NCI-H748 treated with DMSO at 0.1 percent for 48 hours (cell line): ENCODE results near the gene STX4.
A peak's percentile ranks its signal among the peaks of the same experiment; 100 is the strongest.

Source experiments
- DNase-seq: peaks from one replicate; lab custom pipeline; 2025; lab: John Stamatoyannopoulos, UW

Gene STX4

DNA sequence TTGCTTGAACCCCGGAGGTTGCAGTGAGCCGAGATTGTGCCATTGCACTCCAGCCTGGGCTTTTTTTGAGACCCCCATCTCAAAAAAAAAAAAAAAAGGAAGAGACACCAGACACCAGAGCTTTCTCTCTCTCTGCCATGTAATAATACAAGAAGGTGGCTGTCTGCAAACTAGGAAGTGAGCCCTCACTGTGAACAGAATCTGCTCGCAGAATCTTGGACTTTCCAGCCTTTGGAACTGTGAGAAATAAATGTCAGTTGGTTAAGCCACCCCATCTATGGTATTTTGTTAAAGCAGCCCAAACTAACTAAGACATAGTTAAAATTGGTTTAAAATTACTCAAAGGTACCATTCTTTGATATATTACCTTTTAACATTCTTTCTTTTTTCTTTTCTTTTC lies 12.8 kb upstream of the STX4 start:
- no peak for DNase-seq

DNA sequence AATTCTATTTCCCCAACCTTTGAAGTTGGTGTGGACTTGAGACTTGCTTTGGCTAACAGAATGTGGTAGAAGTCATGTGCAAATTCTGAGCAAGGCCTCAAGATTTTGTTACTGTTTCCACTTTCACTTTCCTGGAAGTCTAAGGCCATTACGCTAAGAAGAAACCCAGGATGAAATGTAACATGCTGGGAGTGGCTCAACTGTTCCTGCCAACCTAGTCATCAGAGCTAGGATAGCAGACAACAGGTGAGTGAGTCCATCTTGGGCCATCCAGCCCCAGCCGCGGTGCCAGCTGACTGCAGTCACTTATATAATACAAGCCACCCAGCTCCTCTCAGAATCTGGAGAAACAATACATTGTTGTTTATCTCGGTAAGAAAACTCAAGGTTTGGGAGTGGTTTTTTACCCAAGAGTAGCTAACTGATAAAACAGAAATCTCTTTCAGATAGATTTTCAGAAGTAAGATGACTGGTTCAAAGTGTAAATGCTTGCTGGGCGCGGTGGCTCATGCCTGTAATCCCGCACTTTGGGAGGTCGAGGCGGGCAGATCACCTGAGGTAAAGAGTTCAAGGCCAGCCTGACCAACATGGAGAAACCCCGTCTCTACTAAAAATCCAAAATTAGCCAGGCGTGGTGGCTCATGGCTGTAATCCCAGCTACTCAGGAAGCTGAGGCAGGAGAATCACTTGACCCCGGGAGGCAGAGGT lies 10.7 kb upstream of the STX4 start:
- no peak for DNase-seq

DNA sequence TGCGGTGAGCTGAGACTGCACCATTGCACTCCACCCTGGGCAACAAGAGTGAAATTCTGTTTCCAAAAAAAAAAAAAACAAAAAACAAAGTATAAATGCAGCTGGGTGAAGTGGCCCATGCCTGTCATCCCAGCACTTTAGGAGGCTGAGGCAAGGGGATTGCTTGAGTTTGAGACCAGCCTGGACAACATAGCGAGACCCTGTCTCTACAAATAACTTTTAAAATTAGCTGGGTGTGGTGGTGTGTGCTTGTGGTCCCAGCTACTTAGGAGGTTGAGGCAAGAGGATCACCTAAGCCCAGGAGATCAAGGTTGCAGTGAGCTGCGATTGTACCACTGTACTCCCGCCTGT lies 10.1 kb upstream of the STX4 start:
- DNase-seq: no peak

DNA sequence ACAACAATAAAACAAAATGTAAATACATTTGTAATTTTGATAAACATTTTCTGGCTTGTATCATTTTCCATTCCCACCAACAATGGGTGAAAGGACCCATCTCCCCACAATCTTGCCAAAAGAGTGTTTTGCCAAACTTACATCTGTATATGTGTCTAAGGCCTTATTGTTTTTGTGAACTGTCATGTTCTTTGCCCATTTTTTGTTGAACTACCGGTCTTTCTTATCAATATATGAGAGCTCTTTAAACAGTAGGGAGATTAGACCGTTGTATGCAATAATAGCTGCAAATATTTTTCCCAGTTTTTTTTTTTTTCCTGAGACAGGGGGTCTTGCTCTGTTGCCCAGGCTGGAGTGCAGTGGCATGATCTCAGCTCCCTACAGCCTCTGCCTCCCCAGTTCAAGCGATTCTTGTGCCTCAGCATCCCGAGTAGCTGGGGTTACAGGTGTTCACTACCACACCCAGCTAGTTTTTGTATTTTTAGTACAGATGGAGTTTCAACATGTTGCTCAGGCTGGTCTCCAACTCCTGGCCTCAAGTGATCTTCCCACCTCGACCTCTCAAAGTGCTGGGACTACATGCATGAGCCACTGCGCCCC lies 9.6 kb upstream of the STX4 start:
- no peak for DNase-seq

DNA sequence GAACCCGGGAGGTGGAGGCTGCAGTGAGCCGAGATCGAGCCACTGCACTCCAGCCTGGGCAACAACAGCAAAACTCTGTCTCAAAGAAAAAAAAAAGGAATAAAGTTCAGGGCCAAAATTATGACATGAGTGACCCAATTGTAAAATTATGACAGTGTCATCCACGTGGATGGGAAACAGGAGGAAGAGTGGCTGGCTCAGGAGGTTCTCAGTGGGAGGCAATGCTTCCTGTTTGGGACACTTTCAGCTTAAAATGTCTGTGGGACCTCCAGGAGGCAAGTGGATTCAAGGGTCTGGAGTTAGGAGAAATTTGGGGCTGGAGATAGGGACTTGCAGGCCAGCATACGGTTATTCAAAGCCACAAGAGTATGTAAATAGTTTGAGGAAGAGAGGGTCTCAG lies 8.0 kb upstream of the STX4 start:
- DNase-seq: no peak

DNA sequence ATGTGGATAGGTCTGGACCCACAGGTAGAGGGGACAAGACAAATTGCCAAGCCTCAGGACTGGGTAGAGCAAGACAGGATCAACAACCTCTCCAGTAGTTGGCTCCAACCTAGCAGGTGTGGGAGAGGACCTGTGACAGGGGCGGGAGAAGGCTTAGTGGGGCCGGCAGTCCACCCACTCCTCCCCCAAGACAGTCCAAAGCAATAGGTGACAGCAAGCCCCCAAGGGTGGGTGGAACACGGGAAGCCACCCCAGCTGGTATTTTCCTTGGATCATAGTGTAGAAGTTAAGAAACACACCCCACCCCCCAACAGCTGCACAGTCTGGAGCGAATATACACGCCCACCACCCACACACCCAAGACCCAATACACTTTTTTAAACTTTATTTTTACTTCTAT lies 4.1 kb upstream of the STX4 start:
- DNase-seq: no peak

DNA sequence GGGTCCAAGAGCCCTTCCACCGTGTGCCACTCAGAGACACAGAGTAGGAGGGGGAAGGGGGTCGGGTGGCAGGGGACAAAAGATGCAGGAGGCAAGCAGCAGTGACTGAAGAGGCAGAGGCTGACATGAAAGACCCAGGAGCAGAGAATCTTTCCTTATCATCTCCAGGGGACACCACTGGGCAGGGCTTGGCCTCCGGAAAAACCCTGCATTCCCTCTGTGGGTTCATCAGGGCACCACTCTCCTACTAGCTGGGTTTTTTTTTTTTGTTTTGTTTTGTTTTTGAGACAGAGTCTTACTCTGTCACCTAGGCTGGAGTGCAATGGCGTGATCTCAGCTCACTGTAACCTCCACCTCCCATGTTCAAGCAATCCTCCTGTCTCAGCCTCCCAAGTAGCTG lies 2.1 kb upstream of the STX4 start:
- no peak for DNase-seq

DNA sequence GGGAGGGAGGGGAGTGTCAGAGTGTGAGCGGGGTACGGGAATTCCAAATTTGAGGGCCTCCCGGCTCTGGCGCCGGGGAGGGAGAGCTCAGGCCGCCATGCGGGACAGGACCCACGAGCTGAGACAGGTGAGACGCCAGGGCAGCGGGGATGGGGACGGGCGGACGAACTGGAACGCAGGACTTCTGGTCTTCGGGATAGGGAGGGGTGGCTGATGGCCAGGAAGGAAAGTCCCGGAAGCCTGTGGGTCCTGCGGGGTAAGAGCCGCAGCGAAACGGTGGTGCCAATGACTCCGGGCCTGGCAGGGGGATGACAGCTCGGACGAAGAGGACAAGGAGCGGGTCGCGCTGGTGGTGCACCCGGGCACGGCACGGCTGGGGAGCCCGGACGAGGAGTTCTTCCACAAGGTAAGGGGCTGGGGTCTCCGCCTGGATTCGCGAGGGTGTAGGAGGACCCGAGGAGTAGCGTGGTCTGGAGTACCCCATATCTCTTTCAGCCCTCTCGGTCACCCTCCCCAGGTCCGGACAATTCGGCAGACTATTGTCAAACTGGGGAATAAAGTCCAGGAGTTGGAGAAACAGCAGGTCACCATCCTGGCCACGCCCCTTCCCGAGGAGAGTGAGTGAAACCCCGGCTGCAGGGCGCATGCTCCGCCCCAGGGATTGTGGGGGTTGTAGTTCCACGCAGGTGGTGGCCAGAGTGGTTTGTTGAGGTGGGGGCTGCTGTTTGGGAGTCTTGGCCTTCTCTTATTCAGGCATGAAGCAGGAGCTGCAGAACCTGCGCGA lies 543 bp downstream of the STX4 start:
- peak; percentile 35 for DNase-seq

DNA sequence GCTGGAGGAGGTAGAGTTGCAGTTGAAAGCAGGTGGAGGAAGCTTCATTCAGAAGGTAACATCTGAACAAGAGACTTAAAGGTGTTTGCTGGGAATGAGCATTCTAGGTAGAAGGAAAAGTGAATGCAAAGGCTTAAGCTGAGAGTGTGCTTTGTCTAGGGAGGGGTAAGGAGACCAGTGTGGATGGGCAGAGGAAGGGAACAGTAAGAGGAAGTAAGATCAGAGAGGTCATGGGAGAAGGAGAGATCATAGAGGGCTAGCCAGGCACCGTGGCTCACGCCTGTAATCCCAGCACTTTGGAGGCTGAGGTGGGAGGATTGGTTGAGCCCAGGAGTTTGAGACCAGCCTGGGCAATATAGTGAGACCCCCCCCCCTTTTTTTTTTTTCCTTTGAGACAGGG lies 3.3 kb downstream of the STX4 start:
- no peak for DNase-seq

DNA sequence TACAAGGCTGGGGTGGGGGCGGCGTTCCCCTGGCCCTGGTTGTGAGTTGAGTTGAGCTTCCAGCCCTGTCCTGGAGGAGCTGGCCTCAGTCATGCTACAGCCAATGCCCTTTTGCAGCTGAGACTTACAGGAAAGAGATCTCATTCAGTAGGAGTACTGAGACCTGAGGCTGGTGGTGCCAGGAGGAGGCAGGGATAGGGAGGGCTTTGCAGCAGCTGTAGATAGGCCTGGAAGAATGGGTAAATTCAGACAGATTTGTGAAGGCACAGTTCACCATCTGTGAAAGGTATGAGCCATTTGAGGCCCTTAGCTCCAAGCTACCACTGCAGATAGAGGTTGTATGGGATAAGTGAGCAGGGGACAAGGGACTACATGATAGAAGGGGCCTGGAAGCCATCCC lies 5.6 kb downstream of the STX4 start:
- no peak for DNase-seq

DNA sequence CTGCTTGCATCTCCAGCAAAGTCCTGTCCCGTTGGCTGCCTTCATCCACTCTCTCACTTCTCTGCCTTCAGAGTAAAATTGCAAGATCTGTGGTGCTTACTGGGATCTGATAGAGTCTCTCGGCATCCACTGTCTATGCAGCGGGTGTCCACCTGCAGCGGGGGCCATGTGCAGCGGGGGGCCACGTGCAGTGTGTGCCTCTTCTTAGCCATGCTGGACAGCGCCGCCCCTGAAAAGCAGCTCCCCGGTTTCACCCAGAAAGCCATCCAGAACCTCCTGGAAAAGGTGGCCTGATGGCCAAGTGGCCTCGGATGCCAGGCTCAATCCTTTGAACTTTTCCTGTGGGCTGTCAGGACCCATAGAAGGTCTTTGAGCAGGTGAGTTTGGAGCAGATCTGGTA lies 9.5 kb downstream of the STX4 start:
- no peak for DNase-seq

DNA sequence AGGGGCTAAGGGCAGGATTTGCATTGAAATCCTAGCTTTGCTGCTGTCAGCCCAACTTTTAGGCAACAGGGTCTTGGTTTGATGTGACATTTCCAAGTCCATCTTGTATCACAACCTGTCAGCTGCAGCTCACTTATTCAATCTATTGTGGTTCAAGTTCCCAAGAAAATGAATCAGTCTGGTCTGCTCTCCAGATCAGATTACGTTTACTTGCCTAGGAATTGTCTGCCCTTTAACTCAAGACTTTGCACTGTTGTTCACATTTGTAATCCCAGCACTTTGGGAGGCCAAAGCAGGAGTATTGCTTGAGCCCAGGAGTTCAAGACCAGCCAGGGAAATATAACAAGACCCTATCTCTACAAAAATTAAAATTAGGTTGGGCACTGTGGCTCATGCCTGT lies 10.0 kb downstream of the STX4 start:
- no peak for DNase-seq

DNA sequence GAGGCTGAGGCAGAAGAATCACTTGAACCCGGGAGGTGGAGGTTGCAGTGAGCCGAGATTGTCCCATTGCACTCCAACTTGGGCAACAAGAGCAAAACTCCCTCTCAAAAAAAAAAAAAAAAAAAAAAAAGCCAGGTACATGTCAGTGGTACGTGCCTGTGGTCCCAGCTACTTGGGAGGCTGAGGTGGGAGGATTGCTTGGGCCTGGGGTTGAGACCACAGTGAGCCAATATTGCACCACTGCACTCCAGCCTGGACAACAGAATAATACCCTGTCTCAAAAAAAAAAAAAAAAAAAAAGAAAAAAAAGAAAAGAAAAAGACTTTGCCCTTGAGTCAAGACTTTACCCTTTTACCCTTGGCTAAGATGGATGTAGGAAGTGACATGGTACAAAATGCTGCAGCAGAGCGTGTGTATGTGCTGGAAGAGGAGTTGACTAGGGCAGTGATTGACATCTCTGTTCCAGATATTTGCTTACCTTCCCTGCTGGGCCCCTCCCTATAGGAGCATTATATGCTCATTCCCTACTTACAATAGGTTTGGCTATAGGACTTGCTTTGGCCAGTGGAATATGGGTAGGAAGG lies 10.6 kb downstream of the STX4 start:
- no peak for DNase-seq

DNA sequence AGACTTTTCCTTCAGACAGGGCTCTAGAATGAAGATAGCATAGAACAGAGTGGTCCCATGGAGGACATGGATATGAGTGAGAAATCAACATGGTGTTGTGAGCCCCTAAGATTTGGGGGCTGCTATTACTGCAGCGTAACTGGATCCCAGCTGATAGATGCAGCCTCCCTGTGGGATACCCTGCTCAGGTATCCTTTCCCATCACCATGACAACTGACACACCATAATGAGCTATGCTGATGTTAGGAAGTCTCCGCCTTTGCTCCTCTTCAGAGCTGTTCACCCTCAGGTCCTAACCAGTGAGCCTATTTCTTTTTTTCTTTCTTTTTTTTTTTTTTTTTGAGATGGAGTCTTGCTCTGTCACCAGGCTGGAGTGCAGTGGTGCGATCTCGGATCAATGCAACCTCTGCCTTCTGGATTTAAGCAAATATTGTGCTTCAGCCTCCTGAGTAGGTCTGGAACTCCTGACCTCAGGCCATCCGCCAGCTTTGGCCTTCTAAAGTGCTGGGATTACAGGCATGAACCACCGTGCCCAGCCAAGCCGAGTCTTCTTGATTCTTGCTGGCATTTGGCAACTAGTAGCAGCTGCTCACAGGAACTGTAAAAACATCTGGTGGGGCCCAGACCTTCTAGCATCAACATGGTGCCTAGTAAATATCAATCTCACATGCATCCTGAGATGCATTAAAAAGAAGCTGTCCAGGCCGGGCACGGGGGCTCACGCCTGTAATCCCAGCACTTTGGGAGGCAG lies 17.1 kb downstream of the STX4 start:
- DNase-seq: no peak

DNA sequence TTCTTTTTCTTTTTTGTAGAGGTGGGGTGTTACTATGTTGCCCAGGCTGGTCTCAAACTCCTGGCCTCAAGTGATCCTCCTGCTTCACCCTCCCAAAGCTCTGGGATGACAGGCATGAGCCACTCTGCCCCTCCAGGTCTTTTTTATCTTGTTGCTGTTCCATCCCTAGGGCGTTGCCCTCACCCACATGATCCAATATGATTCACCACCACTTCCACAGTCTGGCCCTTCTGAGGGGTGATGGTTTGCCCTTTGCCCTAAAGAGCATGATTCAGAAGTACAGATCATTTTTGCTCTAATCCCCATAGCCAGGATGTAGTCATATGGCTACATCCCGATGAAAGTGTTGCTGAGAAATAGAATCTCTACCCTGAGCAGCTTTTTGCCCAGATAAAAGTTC lies 18.8 kb downstream of the STX4 start:
- no peak for DNase-seq

DNA sequence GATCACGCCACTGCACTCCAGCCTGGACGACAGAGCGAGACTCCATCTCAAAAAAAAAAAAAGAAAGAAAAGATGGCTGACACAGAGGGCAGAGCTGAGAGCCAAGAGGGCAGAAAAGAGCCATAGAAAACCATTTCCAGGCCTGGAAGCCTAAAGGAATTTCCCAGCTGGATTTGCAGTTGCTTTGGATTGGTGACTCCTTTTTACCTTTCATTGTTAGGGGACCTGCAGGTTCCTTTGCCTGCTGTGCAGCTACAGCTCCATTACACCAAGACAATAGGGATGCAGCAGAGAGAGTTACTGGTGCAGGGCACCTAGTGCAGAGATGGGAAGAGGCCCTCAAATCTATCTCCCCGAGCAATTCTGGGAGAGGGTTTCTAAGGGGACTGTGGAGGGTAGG lies 22.3 kb downstream of the STX4 start:
- no peak for DNase-seq

DNA sequence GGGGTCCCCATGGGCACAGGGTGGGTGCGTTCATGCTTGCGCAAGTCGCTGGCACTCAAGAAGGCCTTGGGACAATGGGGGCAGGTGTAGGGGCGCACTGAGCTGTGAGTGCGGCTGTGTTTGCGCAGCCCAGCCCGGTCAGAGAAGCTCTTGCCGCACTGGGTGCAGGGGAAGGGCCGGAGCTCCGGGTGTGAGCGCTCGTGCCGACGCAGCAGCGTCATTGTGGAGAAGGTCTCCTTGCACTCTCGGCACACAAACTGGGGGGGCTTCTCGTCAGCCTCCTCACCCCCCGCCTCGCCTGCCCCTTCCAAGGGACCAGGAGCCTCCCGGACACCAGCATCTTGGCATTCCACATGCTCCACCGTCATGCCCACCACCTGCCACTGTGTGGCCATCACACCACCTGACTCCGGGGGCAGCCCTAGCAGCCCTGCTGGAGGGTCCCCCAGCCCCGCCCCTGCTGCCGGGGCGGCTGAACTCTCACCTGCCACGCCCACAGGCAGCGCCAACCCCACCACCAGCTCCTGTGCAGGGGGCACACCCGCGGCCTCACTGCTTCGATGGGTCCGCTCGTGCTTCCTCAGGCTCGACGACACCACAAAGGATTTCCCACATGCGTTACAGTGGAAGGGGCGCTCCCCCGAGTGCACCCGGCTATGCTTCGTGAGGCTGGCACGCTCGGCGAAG lies 27.9 kb downstream of the STX4 start:
- no peak for DNase-seq

DNA sequence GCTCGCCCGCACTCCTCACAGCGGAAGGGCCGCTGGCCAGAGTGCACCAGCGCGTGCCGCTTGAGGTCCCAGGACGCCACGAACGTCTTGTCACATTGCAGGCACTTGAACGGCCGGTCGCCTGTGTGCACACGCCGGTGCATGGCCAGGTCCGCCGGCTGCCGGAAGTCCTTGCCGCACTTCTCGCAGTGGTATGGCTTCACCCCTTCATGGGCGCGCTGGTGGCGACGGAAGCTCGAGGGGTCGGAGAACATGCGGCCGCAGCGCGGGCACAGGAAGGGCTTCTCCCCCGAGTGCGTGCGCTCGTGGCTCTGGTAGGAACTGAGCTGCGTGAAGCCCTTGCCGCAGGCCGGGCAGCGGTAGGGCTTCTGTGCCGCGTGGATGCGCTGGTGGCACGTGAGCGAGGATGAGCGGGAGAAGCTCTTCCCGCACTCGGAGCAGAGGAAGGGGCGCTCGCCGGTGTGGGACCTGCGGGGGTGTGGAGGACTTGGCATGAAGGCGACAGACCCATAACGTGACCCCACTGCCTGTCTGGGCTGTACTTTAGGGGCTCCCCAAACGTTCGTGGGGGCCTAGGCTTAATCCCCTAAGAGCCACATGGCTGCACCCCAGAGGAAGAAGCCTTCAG lies 28.6 kb downstream of the STX4 start:
- DNase-seq: no peak

DNA sequence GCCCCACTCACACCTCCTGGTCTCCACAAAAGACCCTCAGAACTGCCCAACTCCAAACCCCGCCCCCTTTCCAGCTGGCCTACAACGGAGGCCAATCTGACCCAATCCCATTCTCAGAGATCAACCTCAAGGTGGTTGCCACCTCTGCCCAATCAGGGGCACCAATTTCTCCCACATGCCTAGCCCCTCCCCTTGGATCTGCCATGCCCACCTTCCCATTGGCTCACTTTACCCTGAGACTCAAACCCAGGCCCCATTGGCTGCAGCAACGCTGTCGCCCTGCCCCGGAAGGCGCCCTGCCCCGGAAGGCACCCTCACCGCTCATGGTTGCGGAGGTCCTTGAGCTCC lies 30.1 kb downstream of the STX4 start:
- no peak for DNase-seq

DNA sequence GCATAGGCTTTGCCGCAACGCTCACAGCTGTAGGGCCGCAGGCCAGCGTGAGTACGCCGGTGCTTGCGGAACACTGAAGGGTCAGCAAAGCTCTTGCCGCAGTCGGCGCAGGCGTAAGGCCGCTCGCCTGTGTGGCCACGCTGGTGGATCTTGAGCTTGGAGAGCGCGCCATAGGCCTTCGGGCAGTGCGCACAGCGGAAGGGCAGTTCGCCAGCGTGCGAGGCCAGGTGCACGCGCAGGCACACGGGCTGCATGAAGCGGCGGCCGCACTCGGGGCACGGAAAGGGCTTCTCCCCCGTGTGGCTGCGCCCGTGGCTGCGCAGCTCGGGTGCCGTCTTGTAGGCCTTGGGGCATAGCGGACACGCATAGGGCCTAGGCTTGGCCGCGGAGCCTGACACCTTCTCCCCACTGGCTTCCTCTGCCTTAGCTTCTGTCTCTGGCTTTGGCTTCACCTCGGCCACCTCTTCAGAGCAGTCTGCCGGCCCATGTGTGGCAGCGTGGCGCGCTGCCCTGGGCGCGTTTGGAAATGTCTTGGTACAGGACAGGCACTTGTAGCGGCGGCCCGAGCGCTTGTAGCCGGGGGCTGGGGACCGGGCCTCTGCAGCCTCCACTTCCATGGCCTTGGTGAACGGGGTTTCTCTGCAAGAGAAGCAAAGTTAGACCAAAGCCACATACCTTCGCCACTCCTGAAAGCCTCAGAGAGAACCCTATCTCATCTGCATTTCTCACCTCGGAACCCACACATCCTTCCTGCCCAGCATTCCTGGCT lies 30.7 kb downstream of the STX4 start:
- no peak for DNase-seq
